HUES48 (cell line): ENCODE measurements around the gene KLHL29.

ENCODE experiments used
- H3K27ac ChIP-seq: one replicate; pipeline ENCODE4 v1.7.0; 2013; ENCODE audit warnings: low read depth, low read length, inconsistent platforms
- H3K27me3 ChIP-seq: 2 replicates; pipeline ENCODE4 v1.6.1; 2013; ENCODE audit warnings: mild to moderate bottlenecking, low read length; ENCODE audit not compliant: control insufficient read depth, insufficient read depth
- H3K36me3 ChIP-seq: 2 replicates; pipeline ENCODE4 v1.6.1; 2013; ENCODE audit warnings: low read length; ENCODE audit not compliant: control insufficient read depth, insufficient read depth
- H3K4me1 ChIP-seq: 2 replicates; pipeline ENCODE4 v1.6.1; 2013; ENCODE audit warnings: mild to moderate bottlenecking, low read length; ENCODE audit not compliant: control insufficient read depth, insufficient read depth
- H3K4me3 ChIP-seq: 2 replicates; pipeline ENCODE4 v1.5.1; 2013; ENCODE audit warnings: mild to moderate bottlenecking, low read depth, low read length
- H3K9ac ChIP-seq: 2 replicates; pipeline ENCODE4 v1.6.1; 2013; ENCODE audit warnings: mild to moderate bottlenecking, low read depth, low read length, moderate library complexity
- H3K9me3 ChIP-seq: 2 replicates; pipeline ENCODE4 v1.6.1; 2013; ENCODE audit warnings: low read length; ENCODE audit not compliant: control insufficient read depth, insufficient read depth

The KLHL29 gene

GRCh38 chr2:23495661-23496114 lies 110.7 kb downstream of the KLHL29 start:
- no peak overlapping the region for H3K9ac ChIP-seq
- peaks cover 17% of the 10 kb centered on the region for H3K4me1 ChIP-seq
- no peaks in the 10 kb centered on the region for H3K36me3 ChIP-seq
- H3K9me3 ChIP-seq, result no peaks in the 10 kb centered on the region
- H3K27ac ChIP-seq, result no peak overlapping the region
- H3K4me3 ChIP-seq, result no peak overlapping the region
- H3K27me3 ChIP-seq, result no peaks in the 10 kb centered on the region

- no peak overlapping the region for H3K27ac ChIP-seq
These were observed 111.5 kb downstream of the KLHL29 start for GRCh38 chr2:23496456-23496855.

GRCh38 chr2:23497063-23497462 lies 112.1 kb downstream of the KLHL29 start:
- Histone ChIP-seq H3K36me3 (no peaks in the 10 kb centered on the region), H3K27ac (no peak overlapping the region), H3K4me1 (peaks cover 23% of the 10 kb centered on the region), H3K9me3 (no peaks in the 10 kb centered on the region), H3K4me3 (no peak overlapping the region), H3K27me3 (no peaks in the 10 kb centered on the region), H3K9ac (no peak overlapping the region)

More at GRCh38 chr2:23496456-23496855, 111.5 kb downstream of the KLHL29 start:
- Histone ChIP-seq H3K9me3 (no peaks in the 10 kb centered on the region), H3K36me3 (no peaks in the 10 kb centered on the region), H3K4me1 (peaks cover 17% of the 10 kb centered on the region), H3K9ac (no peak overlapping the region), H3K4me3 (no peak overlapping the region), H3K27me3 (no peaks in the 10 kb centered on the region)

GRCh38 chr2:23497536-23497935 lies 112.6 kb downstream of the KLHL29 start:
- Histone ChIP-seq H3K27ac (no peak overlapping the region), H3K4me3 (no peak overlapping the region), H3K4me1 (peaks cover 26% of the 10 kb centered on the region), H3K36me3 (no peaks in the 10 kb centered on the region), H3K9me3 (no peaks in the 10 kb centered on the region), H3K9ac (no peak overlapping the region), H3K27me3 (no peaks in the 10 kb centered on the region)

GRCh38 chr2:23498943-23499342 lies 114.0 kb downstream of the KLHL29 start:
- no peak overlapping the region for H3K27ac ChIP-seq
- no peak overlapping the region for H3K9ac ChIP-seq
- H3K4me3 ChIP-seq, result no peak overlapping the region
- H3K27me3 ChIP-seq, result no peaks in the 10 kb centered on the region
- no peaks in the 10 kb centered on the region for H3K36me3 ChIP-seq
- no peaks in the 10 kb centered on the region for H3K9me3 ChIP-seq
- peaks cover 26% of the 10 kb centered on the region for H3K4me1 ChIP-seq

- Histone ChIP-seq H3K4me1 (peaks cover 26% of the 10 kb centered on the region), H3K4me3 (no peak overlapping the region), H3K27ac (no peak overlapping the region), H3K9me3 (no peaks in the 10 kb centered on the region), H3K36me3 (no peaks in the 10 kb centered on the region), H3K9ac (no peak overlapping the region), H3K27me3 (no peaks in the 10 kb centered on the region)
These were observed 114.5 kb downstream of the KLHL29 start for GRCh38 chr2:23499439-23499838.

- Histone ChIP-seq H3K27me3 (no peaks in the 10 kb centered on the region), H3K27ac (no peak overlapping the region), H3K9ac (no peak overlapping the region), H3K9me3 (no peaks in the 10 kb centered on the region), H3K36me3 (no peaks in the 10 kb centered on the region), H3K4me1 (peaks cover 26% of the 10 kb centered on the region), H3K4me3 (no peak overlapping the region)
These were observed 115.9 kb downstream of the KLHL29 start for GRCh38 chr2:23500836-23501235.

- Histone ChIP-seq H3K36me3 (no peaks in the 10 kb centered on the region), H3K27me3 (no peaks in the 10 kb centered on the region), H3K27ac (no peak overlapping the region)
These were observed 117.1 kb downstream of the KLHL29 start for GRCh38 chr2:23502096-23502495.

GRCh38 chr2:23503097-23503496 lies 118.1 kb downstream of the KLHL29 start:
- H3K27ac ChIP-seq, result no peak overlapping the region
- H3K9me3 ChIP-seq, result no peaks in the 10 kb centered on the region
- H3K4me1 ChIP-seq, result peaks cover 10% of the 10 kb centered on the region
- H3K36me3 ChIP-seq, result no peaks in the 10 kb centered on the region
- H3K4me3 ChIP-seq, result no peak overlapping the region
- no peaks in the 10 kb centered on the region for H3K27me3 ChIP-seq
- no peak overlapping the region for H3K9ac ChIP-seq

More at GRCh38 chr2:23502096-23502495, 117.1 kb downstream of the KLHL29 start:
- no peak overlapping the region for H3K4me3 ChIP-seq
- H3K9me3 ChIP-seq, result no peaks in the 10 kb centered on the region
- no peak overlapping the region for H3K9ac ChIP-seq
- H3K4me1 ChIP-seq, result peaks cover 15% of the 10 kb centered on the region

GRCh38 chr2:23503682-23504081 lies 118.7 kb downstream of the KLHL29 start:
- Histone ChIP-seq H3K4me3 (no peak overlapping the region), H3K4me1 (peaks cover 10% of the 10 kb centered on the region), H3K9me3 (no peaks in the 10 kb centered on the region), H3K27ac (no peak overlapping the region), H3K9ac (no peak overlapping the region), H3K36me3 (no peaks in the 10 kb centered on the region), H3K27me3 (no peaks in the 10 kb centered on the region)

GRCh38 chr2:23504591-23504990 lies 119.6 kb downstream of the KLHL29 start:
- Histone ChIP-seq H3K27me3 (no peaks in the 10 kb centered on the region), H3K9me3 (no peaks in the 10 kb centered on the region), H3K36me3 (no peaks in the 10 kb centered on the region), H3K27ac (no peak overlapping the region), H3K4me3 (no peak overlapping the region), H3K9ac (no peak overlapping the region), H3K4me1 (peaks cover 10% of the 10 kb centered on the region)
